ENCODE data around the gene PTGDR2.

The PTGDR2 gene

DNA sequence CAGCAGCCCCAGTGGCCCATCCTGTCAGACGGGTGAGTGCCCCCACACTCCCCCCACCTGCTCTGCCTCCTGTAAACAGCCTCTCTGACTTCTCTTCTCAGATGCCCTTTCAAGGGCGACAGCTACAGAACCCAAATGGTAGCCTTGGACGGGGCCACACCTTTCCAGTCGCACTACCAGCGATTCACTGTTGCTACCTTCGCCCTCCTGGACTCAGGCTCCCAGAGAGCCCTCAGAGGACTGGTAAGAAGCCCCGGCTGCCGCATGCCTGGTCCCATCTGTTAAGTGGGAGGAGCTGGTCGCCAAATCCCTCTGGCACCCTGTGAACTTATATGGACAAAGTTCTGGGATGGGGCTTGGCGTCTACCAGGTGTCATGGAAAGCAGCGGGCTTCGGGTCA is 17.8 kb upstream of the PTGDR2 start:
- FAIRE-seq: no peak

DNA sequence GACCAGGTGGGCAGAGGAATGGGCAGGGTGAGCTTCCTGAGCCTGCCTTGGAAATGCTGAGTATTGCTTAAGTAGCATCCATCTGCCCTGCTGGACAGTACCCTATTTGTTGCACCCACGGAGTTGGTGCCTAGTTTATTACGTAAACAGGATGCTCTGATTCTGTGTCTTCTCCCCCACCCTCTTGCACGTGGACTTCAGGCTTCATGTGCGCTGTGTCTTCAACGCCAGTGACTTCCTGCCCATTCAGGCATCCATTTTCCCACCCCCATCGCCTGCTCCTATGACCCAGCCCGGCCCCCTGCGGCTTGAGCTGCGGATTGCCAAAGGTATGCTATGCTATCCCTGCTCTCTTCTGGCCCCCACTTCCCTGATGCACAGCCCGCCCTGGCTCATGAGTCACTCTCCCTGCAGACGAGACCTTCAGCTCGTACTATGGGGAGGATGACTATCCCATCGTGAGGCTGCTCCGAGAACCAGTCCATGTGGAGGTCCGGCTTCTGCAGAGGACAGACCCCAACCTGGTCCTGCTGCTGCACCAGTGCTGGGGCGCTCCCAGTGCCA is 17.3 kb upstream of the PTGDR2 start:
- FAIRE-seq: no peak

DNA sequence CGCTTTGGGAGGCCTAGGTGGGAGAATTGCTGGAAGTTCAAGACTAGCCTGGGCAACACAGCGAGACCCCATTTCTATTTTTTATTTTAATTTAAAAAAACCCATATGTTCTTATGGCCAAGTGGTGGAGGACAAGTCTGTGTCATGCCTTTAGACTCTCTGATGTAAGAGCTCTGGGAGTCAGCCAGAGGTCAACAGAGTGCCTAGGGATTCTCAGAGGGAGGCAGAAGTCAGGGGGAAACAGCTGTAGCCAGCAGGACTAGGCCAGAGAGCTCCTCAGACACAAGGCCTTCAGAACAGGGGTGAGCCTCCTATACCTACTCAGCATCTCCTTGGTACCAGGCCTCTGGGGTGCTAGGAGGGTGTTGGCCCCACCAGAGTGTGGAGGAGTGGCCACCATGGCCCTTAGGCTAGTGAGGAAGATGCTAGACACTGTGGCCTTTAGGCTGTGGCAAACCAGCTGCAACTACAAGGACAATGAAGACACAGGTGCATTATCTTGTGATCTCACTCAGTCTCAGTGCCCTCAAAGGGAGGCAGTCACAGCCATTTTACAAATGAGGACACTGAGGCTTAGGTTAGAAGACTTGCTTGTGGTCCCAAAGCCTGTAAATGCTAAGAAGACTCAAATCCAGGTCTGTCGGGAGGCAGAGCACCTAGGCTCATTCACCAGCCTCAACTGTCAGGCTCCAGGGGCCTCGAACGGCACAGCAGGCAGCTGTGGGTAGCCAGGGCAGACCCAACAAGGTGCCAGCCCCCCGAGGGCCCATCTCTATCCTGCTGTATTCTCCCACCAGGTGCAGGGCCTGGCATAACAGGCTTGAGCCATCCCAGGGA is 16.6 kb upstream of the PTGDR2 start:
- no peak for FAIRE-seq

DNA sequence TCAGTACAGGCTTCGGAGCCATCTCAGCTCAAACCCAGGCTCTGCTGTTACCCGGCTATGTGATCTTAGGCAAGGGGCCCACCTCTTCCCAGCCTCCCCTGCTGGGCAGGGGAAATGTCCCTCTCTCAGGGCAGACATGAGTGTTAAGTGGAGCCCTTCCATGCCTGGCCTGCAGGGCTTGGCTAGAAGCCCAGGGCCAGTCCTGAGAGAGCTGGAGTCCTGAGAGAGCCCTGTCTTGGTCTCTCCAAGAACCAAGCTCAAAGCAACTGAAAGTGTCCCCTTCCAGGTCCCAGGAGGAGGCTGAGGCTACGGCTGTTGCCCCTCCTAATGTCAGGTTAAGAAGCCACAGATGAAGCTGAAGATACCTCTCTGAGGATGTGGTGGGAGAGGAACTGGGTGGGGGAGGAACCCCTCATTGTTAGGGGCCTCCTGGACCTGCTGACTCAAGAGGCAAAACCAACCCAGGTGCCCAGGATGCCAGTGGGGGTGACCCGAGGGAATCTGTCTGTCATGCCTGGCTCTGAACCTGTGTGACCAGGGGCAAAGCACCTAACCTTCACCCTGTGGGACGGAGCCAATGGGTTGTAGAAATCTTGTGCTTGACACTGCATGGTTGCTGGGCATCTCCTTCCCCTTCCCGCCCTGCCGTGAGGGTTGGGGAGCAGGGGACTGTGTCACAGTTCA is 15.8 kb upstream of the PTGDR2 start:
- no peak for FAIRE-seq

DNA sequence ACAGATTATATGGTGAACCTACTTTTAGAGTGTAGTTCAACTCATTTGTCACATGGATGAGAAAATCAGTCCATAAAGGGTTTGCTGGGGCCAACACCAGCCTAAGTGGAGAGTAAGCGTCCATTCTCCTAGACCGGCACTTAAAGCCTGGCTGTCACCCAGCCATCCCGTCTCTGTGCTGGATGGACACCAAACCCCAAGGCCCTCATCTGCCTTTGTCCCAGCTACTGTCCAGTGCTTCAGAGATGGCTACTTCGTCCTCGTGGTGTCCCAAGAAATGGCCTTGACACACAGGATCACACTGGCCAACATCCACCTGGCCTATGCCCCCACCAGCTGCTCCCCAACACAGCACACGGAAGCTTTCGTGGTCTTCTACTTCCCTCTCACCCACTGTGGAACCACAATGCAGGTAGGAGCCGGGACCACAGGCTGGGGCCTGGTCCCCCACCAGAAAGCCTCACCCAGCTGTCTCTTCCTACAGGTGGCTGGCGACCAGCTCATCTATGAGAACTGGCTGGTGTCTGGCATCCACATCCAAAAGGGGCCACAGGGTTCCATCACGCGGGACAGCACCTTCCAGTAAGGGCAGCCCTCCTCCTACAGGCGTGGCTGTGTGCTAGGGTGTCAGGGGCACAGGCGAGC is 15.1 kb upstream of the PTGDR2 start:
- FAIRE-seq: no peak

DNA sequence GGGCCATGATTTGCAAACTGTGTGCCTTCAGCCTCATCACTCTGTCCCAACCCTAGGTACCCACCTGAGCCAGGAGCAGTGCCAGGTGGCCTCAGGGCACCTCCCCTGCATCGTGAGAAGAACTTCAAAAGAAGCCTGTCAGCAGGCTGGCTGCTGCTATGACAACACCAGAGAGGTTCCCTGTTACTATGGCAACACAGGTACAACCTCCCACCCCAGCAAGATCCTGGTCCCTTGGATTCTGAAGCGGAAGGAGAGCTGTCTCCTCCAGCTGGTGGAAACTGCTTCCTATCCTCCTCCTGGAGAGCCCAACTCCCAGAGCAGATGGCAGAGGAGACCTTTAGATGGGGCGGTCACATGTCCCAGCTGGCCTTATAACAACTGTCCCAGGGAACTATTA is 14.5 kb upstream of the PTGDR2 start:
- FAIRE-seq: no peak

DNA sequence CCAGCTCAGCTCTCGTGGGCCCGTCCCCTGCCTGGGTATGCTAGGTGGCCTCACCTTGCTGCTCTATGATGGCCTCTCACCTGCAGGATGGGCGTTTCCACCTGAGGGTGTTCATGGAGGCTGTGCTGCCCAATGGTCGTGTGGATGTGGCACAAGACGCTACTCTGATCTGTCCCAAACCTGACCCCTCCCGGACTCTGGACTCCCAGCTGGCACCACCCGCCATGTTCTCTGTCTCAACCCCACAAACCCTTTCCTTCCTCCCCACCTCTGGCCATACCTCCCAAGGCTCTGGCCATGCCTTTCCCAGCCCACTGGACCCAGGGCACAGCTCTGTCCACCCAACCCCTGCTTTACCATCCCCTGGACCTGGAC is 13.7 kb upstream of the PTGDR2 start:
- FAIRE-seq: no peak

DNA sequence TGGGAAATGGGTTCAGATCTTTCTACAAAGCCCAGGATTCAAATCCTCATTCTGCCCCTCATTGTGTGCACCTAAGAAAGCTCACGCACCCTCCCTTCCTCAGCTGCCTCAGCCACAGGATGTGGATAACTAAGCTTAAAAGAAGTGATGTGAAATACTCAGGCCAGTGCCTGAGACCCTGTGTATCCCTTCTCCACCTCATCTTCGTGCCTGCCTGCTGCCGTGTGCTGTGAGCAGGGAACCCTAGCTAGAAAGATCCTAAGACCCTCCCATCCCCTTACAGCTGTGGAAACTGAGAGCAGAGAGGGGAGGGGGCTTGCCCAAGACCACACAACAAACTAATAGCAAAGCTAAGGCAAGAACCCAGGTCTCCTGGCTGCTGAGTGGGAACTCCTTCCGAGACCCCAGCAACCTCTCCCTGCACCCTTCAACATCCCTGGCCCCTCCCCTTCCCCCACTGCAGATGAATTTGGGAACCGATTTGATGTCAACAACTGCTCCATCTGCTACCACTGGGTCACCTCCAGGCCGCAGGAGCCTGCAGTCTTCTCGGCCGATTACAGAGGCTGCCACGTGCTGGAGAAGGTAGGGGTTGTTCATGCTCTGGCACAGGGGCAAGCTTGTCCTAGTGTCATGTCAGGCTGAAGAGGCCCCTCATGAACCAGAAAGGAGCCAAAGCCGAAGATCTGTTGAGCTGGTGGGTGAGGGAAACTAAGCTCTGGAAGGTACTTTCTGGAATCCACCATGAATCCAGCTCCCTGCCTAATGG is 13.1 kb upstream of the PTGDR2 start:
- FAIRE-seq: no peak

DNA sequence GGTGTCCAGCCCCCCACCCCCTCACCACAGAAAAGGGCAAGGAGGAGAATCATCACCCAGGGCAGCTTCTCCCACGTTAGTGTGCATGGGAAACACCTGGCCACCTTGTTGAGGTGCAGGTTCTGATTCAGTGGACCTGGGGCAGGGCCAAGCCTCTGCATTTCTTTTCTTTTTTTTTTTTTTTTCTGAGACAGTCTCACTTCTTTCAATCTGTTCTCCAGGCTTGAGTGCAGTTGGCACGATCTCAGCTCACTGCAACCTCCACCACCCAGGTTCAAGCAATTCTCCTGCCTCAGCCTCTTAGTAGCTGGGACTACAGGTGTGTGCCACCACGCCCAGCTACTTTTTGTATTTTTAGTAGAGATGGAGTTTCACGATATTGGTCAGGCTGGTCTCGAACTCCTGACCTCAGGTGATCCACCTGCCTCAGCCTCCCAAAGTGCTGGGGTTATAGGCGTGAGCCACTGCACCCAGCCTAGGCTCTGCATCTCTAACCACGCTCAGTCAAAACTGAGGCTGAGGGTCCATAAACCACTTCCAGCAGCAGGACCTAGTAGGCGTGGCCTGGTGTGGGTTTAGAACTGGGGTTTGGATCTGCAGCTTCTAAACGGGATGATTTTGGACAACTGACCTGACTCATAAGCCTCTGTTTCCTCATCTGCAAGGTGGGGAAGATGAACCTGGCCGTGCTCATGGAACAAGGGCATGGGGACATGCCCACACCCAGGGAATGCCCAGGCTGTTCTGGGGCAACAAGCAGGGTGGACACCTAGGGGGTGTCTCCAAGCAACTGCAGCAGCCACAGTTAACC is 12.3 kb upstream of the PTGDR2 start:
- no peak for FAIRE-seq

DNA sequence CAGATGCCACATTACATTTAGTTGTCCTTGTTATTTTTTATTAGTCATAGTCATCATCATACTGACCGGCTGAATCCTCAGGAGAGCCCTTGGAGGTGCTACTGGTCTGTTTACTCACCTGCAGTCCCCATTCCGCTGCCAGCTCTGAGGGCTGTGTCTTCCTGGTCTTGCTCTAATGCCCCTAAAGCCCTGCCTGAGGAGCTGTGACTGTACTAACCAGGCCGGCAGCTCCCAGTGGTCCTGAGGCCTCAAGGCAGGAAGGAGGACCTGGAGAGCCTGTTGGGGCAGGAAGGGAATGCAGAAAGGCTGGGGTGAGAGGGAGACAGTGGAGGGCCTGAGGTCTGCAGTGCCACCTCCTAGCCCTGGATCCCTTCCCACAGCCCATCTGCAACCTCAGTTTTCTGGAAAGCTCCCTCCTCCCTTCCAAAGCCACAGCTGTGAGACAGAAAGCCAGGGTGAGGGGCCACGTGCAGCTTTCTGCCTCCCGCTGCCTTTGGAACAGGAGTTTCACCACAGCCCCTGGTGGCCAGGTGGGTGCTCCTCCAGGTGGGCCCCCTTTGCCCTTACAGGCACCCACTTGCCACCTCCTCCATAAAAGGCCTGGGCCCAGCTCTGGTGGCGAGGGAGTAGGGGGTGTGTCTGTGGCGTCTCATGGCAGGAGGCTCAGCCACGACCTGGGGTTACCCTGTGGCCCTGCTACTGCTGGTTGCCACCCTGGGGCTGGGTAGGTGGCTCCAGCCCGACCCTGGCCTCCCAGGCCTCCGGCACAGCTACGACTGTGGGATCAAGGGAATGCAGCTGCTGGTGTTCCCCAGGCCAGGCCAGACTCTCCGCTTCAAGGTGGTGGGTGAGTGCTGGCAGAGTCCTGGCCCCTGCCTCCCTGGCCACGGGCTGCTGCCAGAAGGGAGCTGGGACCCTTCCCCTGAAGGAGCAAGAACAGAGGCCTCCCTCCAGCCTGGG is 11.4 kb upstream of the PTGDR2 start, which contains the start of gene ZP1:
Gene ZP1 (plus strand): TSS at position 632 of the 960 bp plus-strand sequence. CDS start 20 bp downstream, at position 652.
- FAIRE-seq: no peak

DNA sequence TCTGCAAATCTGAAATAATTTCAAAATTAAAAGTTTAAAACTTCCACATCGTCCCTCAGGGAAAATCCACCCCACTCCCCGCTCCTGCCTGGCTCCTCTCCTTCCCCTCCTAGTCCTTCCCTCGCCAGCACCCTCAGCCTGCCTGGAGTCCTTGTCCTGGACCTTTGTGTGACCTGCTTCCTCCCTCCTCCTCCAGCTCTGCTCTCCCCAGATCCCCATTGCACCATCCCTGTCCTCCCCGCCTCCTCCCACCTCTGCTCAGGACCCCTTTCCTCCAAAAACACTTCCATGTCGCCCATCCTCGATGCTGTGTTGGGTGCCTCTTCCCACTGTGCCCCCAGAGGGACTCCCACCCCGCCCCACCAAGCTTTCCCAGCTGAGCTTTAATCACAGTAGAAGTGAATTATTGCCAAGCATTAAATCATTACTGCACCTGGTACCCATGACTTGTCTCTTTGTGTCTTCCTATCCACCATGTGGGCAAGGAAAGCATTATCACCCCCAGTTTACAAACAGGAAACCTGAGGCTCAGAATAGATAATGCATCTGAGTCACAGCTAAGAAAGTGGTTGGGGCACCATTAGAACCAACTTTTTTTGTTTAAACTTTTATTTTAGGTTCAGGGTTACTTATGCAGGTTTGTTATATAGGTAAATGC is 9.2 kb upstream of the PTGDR2 start:
- no peak for FAIRE-seq

DNA sequence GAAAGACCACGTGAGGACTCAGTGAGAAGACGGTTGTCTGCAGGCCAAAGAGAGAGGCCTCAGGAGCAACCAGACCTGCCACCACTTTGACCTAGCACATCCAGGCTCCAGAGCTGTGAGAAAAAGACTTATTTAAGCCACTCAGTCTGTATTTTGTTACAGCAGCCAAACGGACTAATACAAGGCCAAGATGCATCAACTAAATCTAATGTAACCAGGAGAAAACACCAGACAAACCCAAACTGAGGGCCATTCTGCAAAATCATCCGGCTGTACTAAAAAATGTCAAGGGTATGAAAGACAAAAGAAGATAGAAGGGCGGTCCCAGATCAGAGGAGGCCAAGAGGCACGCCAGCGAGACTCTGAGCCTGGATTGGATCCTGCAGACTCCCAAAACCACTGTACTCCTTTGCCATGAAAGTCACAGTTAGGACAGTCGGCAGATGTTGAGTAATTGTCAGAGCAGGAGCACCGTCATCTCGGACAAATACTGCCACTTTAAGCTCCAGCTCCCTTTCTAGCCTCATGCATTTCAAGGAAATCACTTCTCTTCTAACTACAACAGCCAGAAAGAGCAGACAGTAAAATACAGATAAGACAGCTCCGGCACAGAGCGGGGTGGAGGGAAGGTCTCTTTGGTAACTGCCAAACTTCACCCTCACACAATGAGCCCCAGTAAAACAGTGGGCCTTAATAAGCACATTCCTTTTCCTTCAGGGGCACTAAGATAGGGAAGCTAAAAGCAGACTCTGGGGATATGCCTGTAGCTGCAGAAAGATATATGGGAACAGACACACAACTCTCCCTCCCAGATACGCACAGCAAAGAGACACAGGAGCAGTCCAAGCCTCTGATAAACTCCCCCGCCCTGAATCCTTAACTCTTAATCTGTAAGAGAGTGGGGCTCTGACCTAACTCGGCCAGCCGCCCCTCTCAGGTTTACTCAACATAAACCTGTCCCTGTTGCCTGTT is 8.1 kb upstream of the PTGDR2 start:
- FAIRE-seq: no peak

DNA sequence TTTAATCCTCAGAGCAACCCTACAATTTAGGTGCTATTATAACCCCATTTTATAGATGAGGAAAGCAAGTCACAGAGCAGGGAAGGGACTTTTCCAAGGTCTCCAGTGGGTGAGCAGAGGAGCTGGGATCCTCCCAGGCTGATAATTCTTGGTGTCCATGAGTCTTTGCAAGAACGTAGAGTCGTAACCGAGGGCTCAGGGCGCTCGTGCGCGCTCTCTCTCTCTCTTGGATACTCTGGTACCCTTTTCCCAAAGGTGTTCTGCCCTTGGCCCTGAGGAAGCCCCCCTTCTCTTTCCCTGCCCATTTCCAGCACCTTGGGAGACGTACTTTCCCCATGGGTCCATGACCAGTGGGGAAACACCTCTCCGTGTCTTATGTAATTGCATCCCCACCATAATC is 6.4 kb upstream of the PTGDR2 start:
- no peak for FAIRE-seq

DNA sequence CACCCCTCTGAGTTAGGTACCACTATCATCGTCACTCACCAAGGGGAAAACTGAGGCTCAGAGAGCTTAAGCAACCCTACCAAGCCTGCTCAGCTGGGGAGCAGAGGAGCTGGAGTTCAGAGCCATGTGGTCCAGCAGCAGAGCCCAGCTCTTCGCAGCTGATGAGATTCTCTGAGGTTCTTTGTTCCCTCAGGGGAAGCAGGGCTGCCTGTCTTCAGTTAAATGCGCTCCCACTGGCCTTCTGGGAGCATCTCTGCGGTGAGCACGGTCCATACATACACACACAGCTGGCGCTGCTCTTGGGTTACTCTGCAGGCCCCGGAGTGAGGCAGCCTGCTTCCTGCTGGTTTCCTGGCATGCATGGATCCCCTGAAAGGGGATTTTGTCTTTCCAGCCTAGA is 5.2 kb upstream of the PTGDR2 start:
- FAIRE-seq: no peak

DNA sequence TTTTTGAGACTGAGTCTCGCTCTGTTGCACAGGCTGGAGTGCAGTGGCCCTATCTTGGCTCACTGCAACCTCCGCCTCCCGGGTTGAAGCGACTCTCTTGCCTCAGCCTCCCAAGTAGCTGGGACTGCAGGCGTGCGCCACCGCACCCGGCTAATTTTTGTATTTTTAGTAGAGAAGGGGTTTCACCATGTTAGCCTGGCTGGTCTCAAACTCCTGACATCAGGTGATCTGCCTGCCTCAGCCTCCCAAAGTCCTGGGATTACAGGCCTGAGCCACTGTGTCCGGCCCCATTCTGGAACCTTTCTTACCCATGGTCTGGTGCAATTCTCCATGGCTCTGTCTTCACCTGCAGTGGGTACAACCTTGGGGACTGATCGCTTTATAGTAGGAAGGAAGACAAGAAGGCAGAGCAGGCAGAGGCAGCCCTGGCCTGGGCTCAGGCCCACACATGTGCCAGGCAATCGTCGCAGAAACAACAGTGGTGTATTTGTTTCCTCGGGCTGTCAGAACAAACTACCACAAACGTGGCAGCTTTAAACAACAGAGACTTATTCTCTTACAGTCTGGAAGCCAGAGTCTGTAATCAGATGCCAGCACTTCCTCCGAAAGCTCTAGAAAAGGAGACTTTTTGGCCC is 4.0 kb upstream of the PTGDR2 start:
- FAIRE-seq: no peak

DNA sequence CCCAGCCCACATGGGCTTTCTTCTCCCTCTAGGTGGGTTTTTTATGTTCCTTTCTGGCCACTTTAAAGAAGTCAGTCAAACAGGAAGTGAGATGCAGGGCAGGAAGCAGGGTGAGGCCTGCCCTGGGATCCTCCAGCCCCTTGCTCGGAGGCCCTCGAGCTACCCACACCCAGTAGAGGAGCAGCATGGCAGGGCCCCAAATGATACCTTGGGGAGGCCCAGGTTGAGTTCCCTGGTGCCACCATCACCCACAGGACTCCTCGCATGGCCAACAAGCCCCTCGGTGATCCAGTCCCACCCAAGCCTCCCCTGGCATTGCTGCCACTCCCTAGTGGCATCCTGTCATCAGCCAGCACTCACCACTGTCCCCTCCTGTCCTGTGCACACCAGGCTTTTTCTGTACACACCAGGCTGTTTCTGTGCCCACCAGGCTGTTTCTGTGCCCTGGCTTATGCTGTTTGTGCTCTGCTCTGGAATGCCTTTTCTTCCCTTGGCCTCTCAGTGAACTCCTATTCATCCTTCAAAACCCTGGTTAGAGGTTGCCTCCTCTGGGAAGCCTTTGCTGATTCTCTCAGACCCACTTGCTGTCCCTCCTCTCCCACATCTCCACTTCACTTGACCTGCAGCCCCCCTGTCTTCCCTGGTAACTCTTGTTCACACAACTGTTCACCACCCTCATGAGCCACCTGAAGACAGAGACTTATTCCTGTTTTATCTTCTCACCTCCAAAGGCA is 3.1 kb upstream of the PTGDR2 start:
- no peak for FAIRE-seq

DNA sequence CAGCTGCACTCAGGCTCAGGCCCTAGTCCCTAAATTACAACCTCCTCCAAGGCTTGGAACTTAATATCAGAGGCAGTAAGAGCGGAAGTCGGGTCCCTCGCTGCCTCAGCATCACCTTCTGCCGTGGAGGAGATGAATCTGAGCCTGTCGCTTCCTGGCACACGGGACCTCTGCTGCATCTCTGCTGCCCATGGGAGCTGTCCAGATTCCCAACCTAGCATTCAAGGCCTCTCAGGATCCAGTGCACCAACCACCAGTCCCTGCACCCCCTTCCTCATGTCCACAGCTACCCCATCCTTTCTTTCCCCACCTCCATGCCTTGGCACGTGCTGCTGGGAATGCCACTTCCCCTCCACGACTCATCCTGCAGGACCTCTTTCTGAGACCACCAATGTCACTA is 2.5 kb upstream of the PTGDR2 start:
- FAIRE-seq: no peak
